ENCODE results near the gene ANKFN1. TPM values are rescaled to one million over a fixed set of nuclear protein-coding genes. Genes with fewer than 3 reads are reported as not detected.

The ANKFN1 gene
- total RNA-seq, 1 donor from 2014 or later, result not detected

DNA sequence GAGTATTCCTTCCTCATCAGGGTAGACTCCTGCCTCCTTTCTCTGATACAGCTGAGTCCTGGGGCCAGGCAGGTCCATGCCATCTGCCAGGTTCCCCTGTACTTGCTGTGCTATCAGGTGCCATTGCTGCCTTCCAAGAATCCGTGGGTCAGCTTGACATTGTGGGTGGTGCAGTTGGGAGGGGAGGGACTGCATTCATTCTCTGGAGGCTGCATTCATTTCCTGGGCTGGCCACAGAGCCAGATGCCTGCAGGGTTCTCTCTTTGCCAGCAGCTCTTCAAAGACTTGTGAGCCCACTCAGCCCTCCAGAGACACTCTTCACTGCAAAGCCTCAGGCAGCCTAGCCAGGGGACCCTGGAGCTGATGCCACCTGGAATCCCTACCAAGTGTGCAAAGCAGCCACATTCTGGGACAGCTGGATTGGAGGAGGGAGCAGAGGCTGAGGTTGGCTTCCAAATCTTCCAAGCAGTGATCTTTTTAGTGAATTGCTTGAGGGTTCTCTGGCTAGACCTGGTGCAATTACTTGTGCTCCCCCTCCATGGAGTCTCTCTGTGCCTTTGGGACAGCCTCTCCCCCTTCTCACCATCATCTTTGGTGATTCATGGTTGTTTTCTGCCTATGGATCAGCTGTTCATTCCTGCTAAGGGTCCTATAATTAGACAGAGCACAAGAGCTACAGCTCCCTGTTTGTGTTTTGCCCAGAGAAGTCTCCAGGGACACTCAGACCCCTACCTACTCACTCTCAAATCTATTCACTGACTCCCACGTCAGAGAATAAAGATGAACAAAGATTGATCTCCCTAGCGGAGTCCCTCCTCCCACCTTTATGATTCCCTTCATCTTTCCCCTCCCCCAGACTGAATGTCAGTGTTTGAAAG lies 20.9 kb downstream of the ANKFN1 start:
- intact Hi-C loops (cut with micrococcal nuclease), result no loop called here
- no peaks in the 10 kb centered on the region for H3K9me3 Mint-ChIP-seq
- H3K27me3 Mint-ChIP-seq (ENCODE audit: insufficient read depth), result peaks cover 7% of the 10 kb centered on the region

DNA sequence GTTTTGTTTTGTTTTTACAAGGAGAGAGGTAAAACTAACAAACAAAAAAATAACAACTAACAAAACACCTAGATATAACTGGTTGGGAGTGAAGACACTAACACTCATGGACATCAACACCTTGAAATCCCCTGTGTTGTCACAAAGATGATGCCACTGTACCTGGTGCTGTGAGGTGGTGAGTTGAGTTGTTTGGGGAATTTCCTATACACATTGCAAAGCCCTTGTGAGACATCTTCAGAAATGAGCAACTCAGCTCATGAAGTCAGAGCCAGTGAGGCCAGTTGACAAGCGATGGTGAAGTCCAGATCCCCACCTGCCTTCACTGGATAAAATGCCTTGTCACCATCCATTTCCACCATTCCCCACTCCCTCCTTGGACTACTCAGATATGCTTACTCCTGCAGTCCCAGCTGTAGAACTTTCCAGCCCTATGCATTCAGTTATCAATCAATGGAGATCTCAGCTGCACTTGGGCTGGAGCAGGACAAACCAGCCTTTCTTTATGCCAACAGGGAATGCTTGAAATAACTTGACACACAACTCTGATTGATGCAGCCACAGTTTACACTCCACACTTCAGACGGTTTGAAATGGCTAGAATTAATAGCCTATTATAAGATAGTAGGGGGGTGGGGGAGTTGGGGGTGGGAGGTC lies 22.2 kb downstream of the ANKFN1 start:
- no peaks in the 10 kb centered on the region for H3K4me1 Mint-ChIP-seq (ENCODE audit: low read depth)
- no peak for DNase-seq (ENCODE audit: low spot score)
- H3K4me3 Mint-ChIP-seq, result no peak overlapping the region
- H3K9me3 Mint-ChIP-seq, result no peaks in the 10 kb centered on the region
- H3K27me3 Mint-ChIP-seq (ENCODE audit: insufficient read depth), result peaks cover 4% of the 10 kb centered on the region
- intact Hi-C loops (cut with micrococcal nuclease), result no loop called here
- H3K36me3 Mint-ChIP-seq (ENCODE audit: low read depth), result no peaks in the 10 kb centered on the region
- no peak overlapping the region for H3K27ac Mint-ChIP-seq

More for the DNA sequence above, 20.9 kb downstream of the ANKFN1 start:
- Mint-ChIP-seq H3K4me3 (no peak overlapping the region), H3K27ac (no peak overlapping the region), H3K36me3 (ENCODE audit: low read depth) (no peaks in the 10 kb centered on the region), H3K4me1 (ENCODE audit: low read depth) (no peaks in the 10 kb centered on the region)
- DNase-seq (ENCODE audit: low spot score), result no peak

DNA sequence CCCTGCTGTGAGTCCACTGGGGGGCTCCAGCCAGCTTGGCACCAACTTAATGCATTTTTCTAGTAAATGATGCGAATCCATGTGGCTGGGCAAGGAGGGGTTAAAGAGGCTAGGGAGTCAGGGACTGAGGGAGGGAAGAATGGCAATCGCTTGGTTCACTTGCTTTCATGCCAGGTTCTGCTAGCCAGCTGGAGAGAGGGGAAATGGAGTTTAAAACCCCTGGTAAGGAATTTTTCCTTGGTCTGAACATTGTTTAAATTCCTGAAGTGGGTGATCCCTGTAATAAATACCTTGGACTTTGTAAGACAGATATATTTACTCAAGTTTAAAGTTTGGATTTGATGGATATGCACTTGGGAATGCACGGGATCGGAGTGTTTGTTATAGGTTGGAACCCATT lies 22.8 kb downstream of the ANKFN1 start:
- H3K9me3 Mint-ChIP-seq, result no peaks in the 10 kb centered on the region
- peaks cover 4% of the 10 kb centered on the region for H3K27me3 Mint-ChIP-seq (ENCODE audit: insufficient read depth)
- H3K27ac Mint-ChIP-seq, result no peak overlapping the region
- intact Hi-C loops (cut with micrococcal nuclease), result no loop called here
- no peaks in the 10 kb centered on the region for H3K36me3 Mint-ChIP-seq (ENCODE audit: low read depth)
- no peak overlapping the region for H3K4me3 Mint-ChIP-seq
- H3K4me1 Mint-ChIP-seq (ENCODE audit: low read depth), result no peaks in the 10 kb centered on the region
- no peak for DNase-seq (ENCODE audit: low spot score)

DNA sequence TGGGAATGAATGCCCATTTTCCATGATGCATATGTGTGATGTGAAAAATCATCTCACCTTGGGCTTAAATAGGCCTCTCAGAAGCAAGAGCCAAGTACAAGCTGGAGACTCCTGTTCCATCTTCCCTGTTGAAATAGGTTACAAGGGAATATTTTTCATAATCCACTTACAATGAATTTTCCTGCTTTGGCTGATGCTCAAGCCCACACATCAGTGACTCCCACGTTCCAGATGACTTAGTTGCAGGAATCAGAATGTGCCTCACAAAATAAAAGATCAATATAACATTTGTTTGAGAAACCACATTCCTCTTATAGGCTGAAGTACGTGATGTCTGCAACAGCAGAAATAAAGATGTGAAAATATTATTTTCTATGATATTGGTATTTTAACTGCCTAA lies 24.1 kb downstream of the ANKFN1 start:
- Mint-ChIP-seq H3K9me3 (no peaks in the 10 kb centered on the region), H3K27me3 (ENCODE audit: insufficient read depth) (peaks cover 4% of the 10 kb centered on the region), H3K27ac (no peak overlapping the region), H3K4me1 (ENCODE audit: low read depth) (no peaks in the 10 kb centered on the region), H3K36me3 (ENCODE audit: low read depth) (no peaks in the 10 kb centered on the region), H3K4me3 (no peak overlapping the region)
- intact Hi-C loops (cut with micrococcal nuclease), result no loop called here
- no peak for DNase-seq (ENCODE audit: low spot score)

DNA sequence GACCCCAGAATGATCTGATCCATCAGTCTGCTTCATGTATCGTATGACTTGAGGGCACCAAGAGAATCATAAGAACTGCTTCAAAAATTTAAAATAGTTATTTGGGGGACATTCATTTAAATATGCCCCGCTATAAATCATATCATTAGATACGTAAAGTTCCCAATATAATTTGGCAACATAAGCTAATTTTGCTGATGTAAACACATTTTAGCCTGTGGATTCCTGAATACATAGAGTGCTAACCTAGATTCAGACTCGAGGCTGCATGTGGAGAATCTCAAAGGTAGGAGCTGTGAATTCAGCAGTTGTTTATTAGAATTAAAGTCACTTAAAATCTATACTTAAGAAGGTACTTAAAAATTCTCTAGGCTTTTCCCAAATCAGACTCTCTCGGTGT lies 24.9 kb downstream of the ANKFN1 start:
- Mint-ChIP-seq H3K27me3 (ENCODE audit: insufficient read depth) (peaks cover 4% of the 10 kb centered on the region), H3K36me3 (ENCODE audit: low read depth) (no peaks in the 10 kb centered on the region), H3K9me3 (no peaks in the 10 kb centered on the region), H3K4me3 (no peak overlapping the region), H3K27ac (no peak overlapping the region), H3K4me1 (ENCODE audit: low read depth) (no peaks in the 10 kb centered on the region)
- intact Hi-C loops (cut with micrococcal nuclease), result no loop called here
- no peak for DNase-seq (ENCODE audit: low spot score)

DNA sequence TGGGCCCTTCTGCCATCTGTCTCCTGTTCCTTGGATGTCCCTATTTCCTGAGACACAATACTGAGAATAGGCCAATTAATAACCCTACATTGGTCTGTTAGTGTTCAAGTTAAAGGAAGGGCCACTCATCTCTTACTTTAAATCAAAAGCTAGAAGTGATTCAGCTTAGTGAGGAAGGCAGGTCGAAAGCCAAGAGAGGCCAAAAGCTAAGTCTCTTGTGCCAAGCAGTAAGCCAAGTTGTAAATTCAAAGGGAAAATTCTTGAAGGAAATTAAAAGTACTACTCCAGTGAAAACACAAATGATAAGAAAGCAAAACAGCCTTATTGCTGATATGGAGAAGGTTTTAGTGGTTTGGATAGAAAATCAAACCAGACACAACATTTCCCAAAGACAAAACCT lies 28.8 kb downstream of the ANKFN1 start:
- no peaks in the 10 kb centered on the region for H3K36me3 Mint-ChIP-seq (ENCODE audit: low read depth)
- intact Hi-C loops (cut with micrococcal nuclease), result no loop called here
- H3K9me3 Mint-ChIP-seq, result no peaks in the 10 kb centered on the region
- peaks cover 2% of the 10 kb centered on the region for H3K27me3 Mint-ChIP-seq (ENCODE audit: insufficient read depth)
- no peak overlapping the region for H3K4me3 Mint-ChIP-seq
- no peaks in the 10 kb centered on the region for H3K4me1 Mint-ChIP-seq (ENCODE audit: low read depth)
- H3K27ac Mint-ChIP-seq, result no peak overlapping the region
- DNase-seq (ENCODE audit: low spot score), result no peak

DNA sequence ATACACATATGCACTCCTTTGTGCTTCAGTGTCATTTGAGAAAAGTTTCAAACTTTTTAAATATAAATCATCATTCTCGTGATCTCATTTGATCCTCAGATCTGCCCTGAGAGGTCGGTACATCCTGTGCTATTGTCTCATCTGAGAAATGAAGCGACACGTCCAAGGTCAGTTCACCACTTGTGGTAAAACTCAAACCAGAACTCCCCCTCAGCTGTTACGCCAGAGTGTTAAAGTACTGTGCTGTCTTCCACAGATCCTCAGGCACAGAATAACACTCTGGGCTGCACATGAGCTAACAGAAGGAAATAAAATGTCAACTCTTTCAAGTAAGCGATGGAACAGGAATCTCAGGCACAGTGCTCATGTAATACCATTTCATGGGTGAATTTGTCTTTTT lies 31.4 kb downstream of the ANKFN1 start:
- no peak for DNase-seq (ENCODE audit: low spot score)
- intact Hi-C loops (cut with micrococcal nuclease), result no loop called here
- H3K27me3 Mint-ChIP-seq (ENCODE audit: insufficient read depth), result peaks cover 2% of the 10 kb centered on the region
- no peaks in the 10 kb centered on the region for H3K36me3 Mint-ChIP-seq (ENCODE audit: low read depth)
- H3K4me1 Mint-ChIP-seq (ENCODE audit: low read depth), result no peaks in the 10 kb centered on the region
- no peak overlapping the region for H3K27ac Mint-ChIP-seq
- no peaks in the 10 kb centered on the region for H3K9me3 Mint-ChIP-seq
- H3K4me3 Mint-ChIP-seq, result no peak overlapping the region

DNA sequence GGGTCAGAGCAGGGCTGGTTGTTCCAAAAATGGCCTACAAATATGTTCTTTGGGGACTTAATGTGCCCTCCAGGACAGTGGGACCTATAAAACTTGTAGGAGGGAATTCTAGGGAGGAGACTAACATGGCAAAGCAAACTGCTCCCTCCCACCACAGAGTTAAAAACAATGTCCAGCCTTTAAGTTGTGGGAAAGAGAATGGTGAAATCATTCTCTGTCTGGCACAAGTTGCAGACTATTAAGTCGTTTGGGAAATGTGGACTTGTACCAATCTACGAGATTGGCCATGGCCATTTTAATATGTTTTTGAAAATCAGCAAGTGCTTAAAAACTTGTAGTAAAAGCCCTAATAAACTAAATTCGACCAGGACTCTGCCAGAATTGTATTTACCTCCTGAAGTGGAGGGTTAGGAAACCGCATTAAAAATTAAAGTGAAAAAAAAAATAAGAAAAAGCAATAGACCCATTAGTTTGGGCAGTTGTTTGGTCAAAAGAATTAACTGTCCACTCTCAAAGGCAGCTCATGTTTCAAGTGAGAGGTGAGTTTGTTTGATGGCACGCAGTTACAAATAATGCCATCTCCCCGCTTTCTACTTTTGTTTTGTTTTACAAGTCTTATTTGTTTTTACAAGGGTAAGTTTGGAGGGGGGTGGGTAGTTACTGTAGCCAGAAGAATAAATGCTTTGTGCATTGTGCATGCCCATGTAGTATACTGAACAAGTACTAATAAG lies 32.4 kb downstream of the ANKFN1 start:
- Mint-ChIP-seq H3K4me1 (ENCODE audit: low read depth) (no peaks in the 10 kb centered on the region), H3K4me3 (no peak overlapping the region), H3K9me3 (no peaks in the 10 kb centered on the region), H3K27me3 (ENCODE audit: insufficient read depth) (peaks cover 2% of the 10 kb centered on the region), H3K27ac (no peak overlapping the region), H3K36me3 (ENCODE audit: low read depth) (no peaks in the 10 kb centered on the region)
- DNase-seq (ENCODE audit: low spot score), result no peak
- intact Hi-C loops (cut with micrococcal nuclease), result no loop called here

DNA sequence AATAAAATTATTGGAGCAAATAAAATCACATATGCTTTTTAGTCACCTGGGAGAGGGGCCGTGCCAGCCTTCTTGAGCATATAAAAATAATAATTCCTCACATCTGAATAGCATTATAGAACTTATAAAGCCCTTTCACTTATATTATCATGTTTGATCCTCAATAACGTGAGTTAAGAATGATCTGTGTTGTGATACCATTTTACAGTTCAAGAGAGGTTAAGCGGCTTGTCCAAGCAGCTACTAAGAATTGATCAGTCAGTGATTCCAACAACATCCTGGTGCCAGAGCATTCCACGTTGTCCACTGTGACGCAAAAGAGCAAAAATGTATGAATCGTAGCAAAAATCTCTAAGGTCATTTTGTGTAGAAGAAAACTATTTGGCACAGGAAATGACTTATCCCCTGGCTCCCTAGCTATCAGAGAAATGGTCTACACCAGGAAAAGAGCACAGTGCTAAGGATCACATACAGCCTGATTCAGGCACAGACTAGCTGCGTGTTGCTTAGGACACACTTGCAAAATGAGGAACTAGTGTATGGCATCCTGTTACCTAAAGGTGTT lies 33.0 kb downstream of the ANKFN1 start:
- intact Hi-C loops (cut with micrococcal nuclease), result no loop called here
- Mint-ChIP-seq H3K36me3 (ENCODE audit: low read depth) (no peaks in the 10 kb centered on the region), H3K27ac (no peak overlapping the region), H3K4me3 (no peak overlapping the region), H3K27me3 (ENCODE audit: insufficient read depth) (peaks cover 2% of the 10 kb centered on the region), H3K9me3 (no peaks in the 10 kb centered on the region), H3K4me1 (ENCODE audit: low read depth) (no peaks in the 10 kb centered on the region)
- no peak for DNase-seq (ENCODE audit: low spot score)

DNA sequence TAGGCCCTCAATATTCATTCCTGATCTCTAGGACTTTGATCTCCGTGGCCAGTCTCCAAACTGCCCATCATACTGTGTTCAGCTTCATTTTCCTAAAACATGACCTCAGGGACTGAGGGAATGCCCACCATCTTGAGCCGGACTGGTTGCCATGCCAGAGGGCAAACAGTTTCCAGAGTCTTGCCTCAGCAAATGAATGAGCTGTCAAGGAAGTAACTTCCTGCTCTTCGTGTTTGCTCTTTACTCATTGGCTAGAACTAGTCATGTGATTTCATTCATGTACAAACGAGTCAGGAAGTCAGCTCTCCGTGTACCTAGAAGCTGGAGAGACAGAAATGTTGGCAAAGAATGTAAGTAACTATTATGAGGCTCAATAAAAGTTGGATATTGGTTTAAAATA lies 50.2 kb downstream of the ANKFN1 start:
- no peak overlapping the region for H3K4me3 Mint-ChIP-seq
- intact Hi-C loops (cut with micrococcal nuclease), result no loop called here

DNA sequence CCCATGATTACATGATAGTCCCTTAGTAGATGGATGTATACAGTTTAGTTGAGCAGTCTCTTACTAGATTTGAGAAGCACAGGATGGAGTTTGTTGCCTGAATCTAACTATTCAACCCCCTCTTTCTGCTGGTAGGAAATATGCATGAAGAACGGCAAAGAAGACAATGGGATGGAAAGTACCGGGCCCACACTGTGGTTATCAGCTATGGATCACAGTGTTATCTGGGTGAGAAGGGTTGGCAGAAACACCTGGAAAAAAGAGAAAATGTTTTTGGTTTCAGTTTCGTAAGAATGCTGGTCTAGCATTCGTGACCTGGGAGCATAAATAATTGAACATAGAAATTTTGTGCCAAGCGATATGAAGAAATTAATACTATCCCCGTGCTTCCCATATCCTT lies 53.1 kb downstream of the ANKFN1 start:
- peaks cover 8% of the 10 kb centered on the region for H3K9me3 Mint-ChIP-seq
- no peak for DNase-seq (ENCODE audit: low spot score)
- H3K27me3 Mint-ChIP-seq (ENCODE audit: insufficient read depth), result no peaks in the 10 kb centered on the region
- H3K27ac Mint-ChIP-seq, result no peak overlapping the region
- intact Hi-C loops (cut with micrococcal nuclease), result no loop called here
- no peak overlapping the region for H3K4me3 Mint-ChIP-seq
- H3K36me3 Mint-ChIP-seq (ENCODE audit: low read depth), result no peaks in the 10 kb centered on the region
- H3K4me1 Mint-ChIP-seq (ENCODE audit: low read depth), result peaks cover 7% of the 10 kb centered on the region

More for the DNA sequence above, 50.2 kb downstream of the ANKFN1 start:
- DNase-seq (ENCODE audit: low spot score), result no peak
- no peaks in the 10 kb centered on the region for H3K36me3 Mint-ChIP-seq (ENCODE audit: low read depth)
- peaks cover 5% of the 10 kb centered on the region for H3K9me3 Mint-ChIP-seq
- no peaks in the 10 kb centered on the region for H3K27me3 Mint-ChIP-seq (ENCODE audit: insufficient read depth)
- peaks cover 7% of the 10 kb centered on the region for H3K4me1 Mint-ChIP-seq (ENCODE audit: low read depth)
- H3K27ac Mint-ChIP-seq, result no peak overlapping the region

DNA sequence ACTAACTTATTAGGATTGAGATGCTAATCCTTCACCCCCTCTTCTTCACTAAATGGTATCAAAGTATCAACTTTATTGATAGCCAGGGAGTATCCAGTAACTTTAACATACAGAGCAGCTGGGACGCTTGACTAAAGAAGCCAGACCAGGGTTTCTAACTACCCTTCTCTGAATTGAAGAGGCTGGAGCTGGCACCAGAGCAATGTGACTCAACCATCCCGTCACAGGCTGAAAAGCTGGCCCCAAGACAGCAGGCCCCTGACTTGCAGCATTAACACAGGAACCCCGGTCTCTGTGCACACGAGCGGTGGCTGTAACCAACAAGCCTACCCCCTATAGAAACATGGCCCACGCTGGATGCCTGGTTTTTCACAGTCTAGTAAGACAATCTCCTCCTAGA lies 59.8 kb downstream of the ANKFN1 start:
- intact Hi-C loops (cut with micrococcal nuclease), result no loop called here
- H3K4me3 Mint-ChIP-seq, result no peak overlapping the region
- H3K27me3 Mint-ChIP-seq (ENCODE audit: insufficient read depth), result no peaks in the 10 kb centered on the region
- H3K27ac Mint-ChIP-seq, result no peak overlapping the region
- no peak for DNase-seq (ENCODE audit: low spot score)
- peaks cover 3% of the 10 kb centered on the region for H3K9me3 Mint-ChIP-seq
- H3K36me3 Mint-ChIP-seq (ENCODE audit: low read depth), result no peaks in the 10 kb centered on the region
- no peaks in the 10 kb centered on the region for H3K4me1 Mint-ChIP-seq (ENCODE audit: low read depth)

DNA sequence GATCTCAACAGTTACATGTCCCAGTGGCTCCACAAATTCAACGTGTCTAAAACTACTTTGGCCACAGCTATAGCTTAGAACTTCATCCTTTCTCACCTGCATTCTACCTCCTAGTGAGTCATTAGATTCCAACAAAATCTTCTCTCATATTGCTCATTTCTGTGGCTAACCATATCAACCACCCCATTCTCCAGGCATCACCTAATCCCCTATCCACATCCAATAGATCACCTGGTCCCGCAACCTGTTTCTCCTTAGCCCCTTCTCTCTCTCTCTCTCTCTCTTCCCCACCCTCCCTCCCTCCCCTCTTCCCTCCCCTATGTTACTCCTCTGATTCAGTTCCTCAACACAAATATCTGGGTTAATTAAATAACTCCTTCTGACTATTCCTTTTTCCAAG lies 64.6 kb downstream of the ANKFN1 start:
- no peaks in the 10 kb centered on the region for H3K9me3 Mint-ChIP-seq
- H3K4me3 Mint-ChIP-seq, result no peak overlapping the region
- no peaks in the 10 kb centered on the region for H3K27me3 Mint-ChIP-seq (ENCODE audit: insufficient read depth)
- DNase-seq (ENCODE audit: low spot score), result no peak
- H3K27ac Mint-ChIP-seq, result no peak overlapping the region
- H3K36me3 Mint-ChIP-seq (ENCODE audit: low read depth), result no peaks in the 10 kb centered on the region
- intact Hi-C loops (cut with micrococcal nuclease), result no loop called here
- no peaks in the 10 kb centered on the region for H3K4me1 Mint-ChIP-seq (ENCODE audit: low read depth)

Measured in activated T-helper 1 cell treated with anti-CD3 and anti-CD28 coated beads, Interleukin-12 subunit alpha, Interleukin-12 subunit beta, Interleukin-2, Interleukin-4 antibody, amounts not matched to agents 30 ng/mL and 10 ng/mL and 1 ng/mL, durations not matched to agents 14 hours and 24 hours and 36 hours (primary cell).